ENCODE measurements around the gene TMEM185A. TPM values are rescaled to one million over a fixed set of nuclear protein-coding genes. Genes with fewer than 3 reads are reported as not detected.

Gene TMEM185A
- total and polyA plus RNA-seq, 2 of the 4 experiments (the other 2 are of a cell fraction), result 9.7 to 12.2 TPM

GRCh38 chrX:149629730-149630387 is 1.7 kb downstream of the TMEM185A start:
- Histone ChIP-seq H4K20me1 (ENCODE audit: insufficient read depth, low read length) (0 out of 2 replicates have a peak, but pooled peaks cover 17% of the 10 kb centered on the region), H3K18ac (ENCODE audit: low read depth, low read length) (no peak overlapping the region), H3K27ac (ENCODE audit: insufficient read depth, low read length) (no peak overlapping the region), H4K8ac (ENCODE audit: low read depth in 2 of 2, low read length in 2 of 2) (no peak overlapping the region), H3K4me1 (ENCODE audit: control insufficient read depth, insufficient read depth, low read length) (no peaks in the 10 kb centered on the region), H2BK5ac (ENCODE audit: low read depth, low read length, poor library complexity, severe bottlenecking) (no peak overlapping the region), H2AK5ac (ENCODE audit: low read depth, low read length) (no peak overlapping the region), H3K36me3 (ENCODE audit: control insufficient read depth, insufficient read depth, low read length) (no peaks in the 10 kb centered on the region), H3K4me3 (ENCODE audit: insufficient read depth, low read depth, low read length) (no peak overlapping the region), H3K4ac (ENCODE audit: low read depth, low read length) (no peak overlapping the region), H3K27me3 (ENCODE audit: control insufficient read depth, insufficient read depth, low read length) (peaks cover 3% of the 10 kb centered on the region), H2AK9ac (replicated peaks; ENCODE audit: low read depth, low read length, poor library complexity) (no peak overlapping the region), H3K23ac (ENCODE audit: low read depth, low read length) (no peak overlapping the region), H3K9me1 (ENCODE audit: insufficient read depth, low read length) (no peaks in the 10 kb centered on the region), H2BK120ac (ENCODE audit: low read depth, low read length) (no peak overlapping the region), H4K5ac (ENCODE audit: low read depth, low read length) (no peak overlapping the region), H2BK20ac (ENCODE audit: low read depth, low read length) (no peak overlapping the region), H4K91ac (ENCODE audit: insufficient read depth, low read depth, low read length) (no peak overlapping the region), H3K9me3 (ENCODE audit: control insufficient read depth, insufficient read depth, low read length) (no peaks in the 10 kb centered on the region), H3K79me1 (ENCODE audit: low read depth in 1 of 2, low read length in 2 of 2) (peaks cover 4 to 7% of the 10 kb centered on the region in 2 experiments; a peak in 3 of 4 replicates), H3K56ac (ENCODE audit: extremely low read depth, insufficient read depth, low read length) (no peak overlapping the region), H3K14ac (replicated peaks; ENCODE audit: low read depth, low read length) (no peak overlapping the region), H3K4me2 (ENCODE audit: low read depth, low read length) (peak overlapping the region; percentile 95; the same call in 1 of the 2 replicates), H2AFZ (replicated peaks; ENCODE audit: low read length, poor library complexity) (no peak overlapping the region), H2BK15ac (ENCODE audit: low read depth, low read length) (no peak overlapping the region), H3K9ac (ENCODE audit: low read depth, low read length) (0 out of 2 replicates have a peak overlapping the region, but pooled peaks have one; percentile 78)
- no peak for DNase-seq
- ChIA-PET POLR2A (ENCODE audit: unreplicated experiment) (no interaction called here), CTCF (no interaction called here)
- intact Hi-C loops (cut with micrococcal nuclease), result no loop called here
- dilution Hi-C loops (cut with HindIII; ENCODE audit: low sequenced_read_pairs, unreplicated experiment), result no loop called here
- TF ChIP-seq RFX5 (IDR thresholded peaks at IDR 0.05; ENCODE audit: low read depth, low read length) (no peak), BHLHE40 (IDR thresholded peaks at IDR 0.05; ENCODE audit: low read depth, low read length) (no peak), CHD1 (IDR thresholded peaks at IDR 0.05; ENCODE audit: low read depth, low read length) (no peak), MAFK (IDR thresholded peaks at IDR 0.05; ENCODE audit: low read depth, low read length) (no peak), ELK1 (IDR thresholded peaks at IDR 0.05; ENCODE audit: borderline replicate concordance, low read depth, low read length) (no peak), SMC3 (IDR thresholded peaks at IDR 0.05; ENCODE audit: low read depth, low read length) (no peak), CEBPB (IDR thresholded peaks at IDR 0.05; ENCODE audit: low read depth, low read length) (no peak), MAZ (IDR thresholded peaks at IDR 0.05; ENCODE audit: borderline replicate concordance, low read depth, low read length) (no peak), CTCF (conservative IDR thresholded peaks at IDR 0.05; ENCODE audit: low read depth, low read length) (no peak), NFE2L2 (IDR thresholded peaks at IDR 0.05; ENCODE audit: low read depth, low read length) (no peak), USF2 (IDR thresholded peaks at IDR 0.05; ENCODE audit: low read depth, low read length) (no peak), FOS (IDR thresholded peaks at IDR 0.05; ENCODE audit: low read depth, low read length) (no peak)
- ATAC-seq (ENCODE audit: low read depth), result no peak
- WGBS, 2 experiments (ENCODE audit: extremely low coverage in 2 of 2, insufficient read length in 1 of 2), result 63% methylated on average over 1 of the region's 5 CpGs; no CpG with 5 or more reads in 1 of the 2 experiments
- BruUV-seq (replicated peaks), result no TSS peak
- in situ Hi-C loops (cut with MboI; ENCODE audit: low sequenced_read_pairs), result no loop called here

Measured in IMR-90 (cell line).